Kidney (tissue), 14 donors: ENCODE measurements around the gene ABHD2. TPM values are rescaled to one million over a fixed set of nuclear protein-coding genes. Genes with fewer than 3 reads are reported as not detected.
"Not testable (repeated sequence)": the region's sequence is repeated elsewhere in the genome, so short reads cannot be mapped to it uniquely, and the experiment has no call there.

Source experiments
- DNase-seq, 5 donors: peaks; one replicate each; pipeline ENCODE4 v3.0.0-alpha.2; 2013 to 2020
- FAIRE-seq: peaks from 2 replicates; lab custom pipeline; 2012; peaks lifted over from hg19 to GRCh38; lab: Jason Lieb, UNC
- H3K27ac ChIP-seq, 2 donors: one replicate each; pipeline ENCODE4 v1.7.0; 2013; ENCODE audit warnings: low read depth in 2 of 2, low read length in 2 of 2, inconsistent platforms in 1 of 2
- H3K27me3 ChIP-seq: one replicate; pipeline ENCODE4 v1.7.1; 2013; ENCODE audit warnings: low read length, inconsistent platforms; ENCODE audit not compliant: control insufficient read depth, insufficient read depth
- H3K36me3 ChIP-seq, 3 donors: one replicate each; pipeline versions ENCODE4 v1.7.0 to v1.7.1; 2013; ENCODE audit warnings: low read length in 3 of 3, control low read depth in 1 of 3, inconsistent platforms in 1 of 3; ENCODE audit not compliant: insufficient read depth in 3 of 3, control insufficient read depth in 2 of 3
- H3K4me1 ChIP-seq, 3 donors: one replicate each; pipeline versions ENCODE4 v1.7.0 to v1.7.1; 2013; ENCODE audit warnings: low read length in 3 of 3, inconsistent platforms in 1 of 3, low read depth in 1 of 3; ENCODE audit not compliant: control insufficient read depth in 2 of 3, insufficient read depth in 2 of 3
- H3K4me3 ChIP-seq, 3 donors: one replicate each; pipeline versions ENCODE4 v1.7.0 to v1.8.1; 2013; ENCODE audit warnings: low read length in 3 of 3, control low read depth in 1 of 3, inconsistent platforms in 1 of 3
- H3K9ac ChIP-seq, 3 donors: one replicate each; pipeline versions ENCODE4 v1.7.0 to v1.7.1; 2013; ENCODE audit warnings: low read length in 3 of 3, control low read depth in 1 of 3, inconsistent platforms in 1 of 3
- H3K9me3 ChIP-seq, 3 donors: one replicate each; pipeline versions ENCODE4 v1.7.0 to v1.7.1; 2013; ENCODE audit warnings: low read length in 3 of 3, control low read depth in 1 of 3, inconsistent platforms in 1 of 3; ENCODE audit not compliant: control insufficient read depth in 2 of 3, insufficient read depth in 1 of 3
- intact Hi-C: fragments of 100-400 bp; cut with DNase I; formaldehyde crosslinking; loops from one replicate; pipeline ENCODE4 v1.11.1; 2022
- polyA plus RNA-seq: library from polyadenylated mRNA; stranded (reverse); fragments of 350-450 nt; fragmentation: Illumina TruSeq; extraction: RNeasy Lipid Tissue Mini Kit (QIAGEN cat#74804); gene quantifications from one replicate; pipeline ENCODE4 v1.2.3, GENCODE V29; 2014; ENCODE audit warnings: low read depth, low replicate concordance; ENCODE audit not compliant: insufficient read depth
- total RNA-seq: library from RNA; stranded (reverse); fragmentation: NEBNext Ultra II Directional; extraction: Animal tissue kit (Norgen Biotek cat#: 25700); gene quantifications from one replicate; pipeline ENCODE4 v1.2.1, GENCODE V29; 2021
- TF ChIP-seq, protein P1 (sequence below): IDR thresholded peaks from 3 replicates; pipeline ENCODE4 v1.5.1; 2012; ENCODE audit warnings: mild to moderate bottlenecking, moderate library complexity, borderline replicate concordance; ENCODE audit not compliant: insufficient read depth; ENCODE audit errors: extremely low read depth
- donor health status: control.
- donor health status: control.
- donor health status: control.
- donor health status: control.
- donor health status: control.
- donor health status: DM: yes; HTN: yes; CAD: no.
- donor health status: Normal renal cell carcinoma (clear cell type).

The ABHD2 gene
- total and polyA plus RNA-seq, 2 donors from 2014 or later, result 13.3 to 123 TPM

DNA sequence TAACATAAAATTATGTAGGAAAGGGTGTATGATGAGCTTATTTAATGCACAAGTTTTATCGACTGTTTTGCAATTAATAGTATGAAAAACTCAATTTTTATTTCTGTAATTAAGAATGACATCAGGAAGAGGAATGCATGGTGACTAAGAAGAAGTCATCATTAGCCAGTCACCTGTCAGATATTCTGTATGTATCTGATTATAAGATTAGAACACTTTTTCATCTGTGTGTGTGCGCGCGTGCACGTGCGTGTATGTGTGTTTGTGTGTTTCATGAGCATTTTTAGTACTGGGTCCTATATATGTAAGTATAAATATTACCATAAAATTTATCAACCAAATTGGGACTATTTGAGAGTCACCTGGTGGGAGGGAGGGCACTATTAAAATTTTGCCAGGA is 5.0 kb upstream of the ABHD2 start:
- no peaks in the 10 kb centered on the region for H3K36me3 ChIP-seq
- no peaks in the 10 kb centered on the region for H3K9me3 ChIP-seq
- DNase-seq (no peak), FAIRE-seq (no peak)
- no peaks in the 10 kb centered on the region for H3K27me3 ChIP-seq
- no peak overlapping the region for H3K9ac ChIP-seq
- no peak overlapping the region for H3K27ac ChIP-seq
- peaks cover 0 to 6% (median 3%) of the 10 kb centered on the region in 3 donors for H3K4me1 ChIP-seq
- intact Hi-C loops, result no loop called here
- TF ChIP-seq, protein P1, sequence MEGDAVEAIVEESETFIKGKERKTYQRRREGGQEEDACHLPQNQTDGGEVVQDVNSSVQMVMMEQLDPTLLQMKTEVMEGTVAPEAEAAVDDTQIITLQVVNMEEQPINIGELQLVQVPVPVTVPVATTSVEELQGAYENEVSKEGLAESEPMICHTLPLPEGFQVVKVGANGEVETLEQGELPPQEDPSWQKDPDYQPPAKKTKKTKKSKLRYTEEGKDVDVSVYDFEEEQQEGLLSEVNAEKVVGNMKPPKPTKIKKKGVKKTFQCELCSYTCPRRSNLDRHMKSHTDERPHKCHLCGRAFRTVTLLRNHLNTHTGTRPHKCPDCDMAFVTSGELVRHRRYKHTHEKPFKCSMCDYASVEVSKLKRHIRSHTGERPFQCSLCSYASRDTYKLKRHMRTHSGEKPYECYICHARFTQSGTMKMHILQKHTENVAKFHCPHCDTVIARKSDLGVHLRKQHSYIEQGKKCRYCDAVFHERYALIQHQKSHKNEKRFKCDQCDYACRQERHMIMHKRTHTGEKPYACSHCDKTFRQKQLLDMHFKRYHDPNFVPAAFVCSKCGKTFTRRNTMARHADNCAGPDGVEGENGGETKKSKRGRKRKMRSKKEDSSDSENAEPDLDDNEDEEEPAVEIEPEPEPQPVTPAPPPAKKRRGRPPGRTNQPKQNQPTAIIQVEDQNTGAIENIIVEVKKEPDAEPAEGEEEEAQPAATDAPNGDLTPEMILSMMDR, result no peak
- no peak overlapping the region for H3K4me3 ChIP-seq

DNA sequence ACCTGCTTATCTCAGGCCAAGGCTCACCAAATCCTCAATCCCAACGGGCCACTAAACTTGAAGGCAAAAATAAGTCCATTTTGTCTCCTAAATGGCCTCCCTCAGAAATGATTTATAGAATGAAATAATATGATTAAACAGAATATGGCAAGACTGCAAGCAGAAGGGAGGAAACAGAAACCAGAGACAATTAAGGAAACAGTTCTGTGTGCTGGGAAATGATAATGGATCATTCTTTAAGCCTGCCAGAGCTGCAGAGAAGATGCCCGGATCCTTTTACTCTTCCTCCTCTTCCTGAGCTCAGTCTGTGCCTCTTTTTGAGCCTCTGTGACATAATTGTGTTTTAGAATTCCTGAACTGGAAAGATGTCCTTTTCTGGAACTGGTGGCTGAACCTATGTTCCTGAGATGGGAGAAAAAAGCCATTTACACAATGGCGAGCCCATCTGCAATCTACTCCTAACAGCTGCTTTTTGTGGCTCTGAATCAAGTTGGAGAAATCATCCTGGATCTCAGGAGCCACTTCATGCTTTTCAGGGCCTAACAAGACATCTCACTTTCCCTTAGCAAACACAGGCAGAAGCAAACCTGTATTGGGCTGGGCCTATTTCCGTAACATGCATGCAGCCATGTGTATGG is 2.8 kb upstream of the ABHD2 start:
- no peak overlapping the region for H3K9ac ChIP-seq
- no peak overlapping the region for H3K27ac ChIP-seq
- intact Hi-C loops, result no loop called here
- no peaks in the 10 kb centered on the region for H3K27me3 ChIP-seq
- H3K4me1 ChIP-seq, result peaks cover 0 to 13% (median 13%) of the 10 kb centered on the region in 3 donors
- TF ChIP-seq, protein P1, result no peak
- H3K36me3 ChIP-seq, result no peaks in the 10 kb centered on the region
- DNase-seq (no peak), FAIRE-seq (no peak)
- no peaks in the 10 kb centered on the region for H3K9me3 ChIP-seq
- H3K4me3 ChIP-seq, result no peak overlapping the region

DNA sequence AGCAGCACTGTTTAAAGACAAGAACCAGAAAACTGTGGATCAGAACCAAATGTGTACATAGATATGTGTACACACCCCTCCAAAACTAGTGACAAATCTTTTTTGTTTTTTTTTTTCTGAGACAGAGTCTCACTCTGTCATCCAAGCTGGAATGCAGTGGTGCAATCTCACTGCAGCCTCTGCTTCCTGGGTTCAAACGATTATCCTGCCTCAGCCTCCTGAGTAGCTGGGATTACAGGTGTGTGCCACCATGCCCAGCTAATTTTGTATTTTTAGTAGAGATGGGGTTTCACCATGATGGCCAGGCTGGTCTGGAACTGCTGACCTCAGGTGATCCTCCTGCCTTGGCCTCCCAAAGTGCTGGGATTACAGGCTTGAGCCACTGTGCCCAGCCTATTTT is 2.3 kb upstream of the ABHD2 start:
- H3K27ac ChIP-seq, DNase-seq: not testable (repeated sequence)

DNA sequence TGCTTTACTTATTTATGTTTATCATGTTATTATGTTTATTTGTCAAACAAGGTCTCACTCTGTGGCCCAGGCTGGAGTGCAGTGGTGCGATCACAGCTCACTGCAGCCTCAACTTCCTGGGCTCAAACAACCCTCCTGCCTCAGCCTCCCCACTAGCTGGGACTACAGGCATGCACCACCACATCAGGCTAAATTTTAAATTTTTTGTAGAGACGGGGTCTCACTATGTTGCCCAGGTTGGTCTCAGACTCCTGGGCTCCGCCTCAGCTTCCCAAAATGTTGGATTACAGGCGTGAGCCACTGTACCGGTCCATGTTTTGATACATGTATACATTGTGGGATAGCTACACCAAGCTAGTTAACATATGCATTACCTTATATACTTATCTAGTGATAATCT is 1.9 kb upstream of the ABHD2 start:
- H3K9me3 ChIP-seq, H3K36me3 ChIP-seq, H3K27me3 ChIP-seq, H3K4me3 ChIP-seq, intact Hi-C loops, H3K9ac ChIP-seq, FAIRE-seq, H3K27ac ChIP-seq, DNase-seq: not testable (repeated sequence)
- H3K4me1 ChIP-seq, result peaks cover 2 to 13% (median 13%) of the 10 kb centered on the region in 3 donors

More for the DNA sequence above, 2.3 kb upstream of the ABHD2 start:
- peaks cover 2 to 13% (median 13%) of the 10 kb centered on the region in 3 donors for H3K4me1 ChIP-seq
- H3K9me3 ChIP-seq, H3K36me3 ChIP-seq, H3K27me3 ChIP-seq, FAIRE-seq, H3K4me3 ChIP-seq, intact Hi-C loops, H3K9ac ChIP-seq: not testable (repeated sequence)
